SU-DHL-6 (cell line): ENCODE measurements around the gene LRRC56.

ENCODE experiments used
- H2AFZ ChIP-seq: fragments of 200-600 bp; sonication (generic); 2 replicates; pipeline ENCODE4 v1.6.1; 2014; ENCODE audit warnings: low read depth, mild to moderate bottlenecking, moderate library complexity, mixed read lengths, antibody characterized with exemption, low read length; ENCODE audit not compliant: severe bottlenecking
- H3F3A ChIP-seq: fragments of 200-600 bp; shearing (Covaris generic); 2 replicates; pipeline ENCODE4 v1.6.0; 2016; ENCODE audit warnings: antibody characterized with exemption, mild to moderate bottlenecking; ENCODE audit not compliant: insufficient read depth
- H3K27ac ChIP-seq: fragments of 200-600 bp; sonication (generic); 2 replicates; pipeline ENCODE4 v1.5.1; 2016; ENCODE audit warnings: low read depth, mild to moderate bottlenecking, low read length, moderate library complexity, mixed read lengths
- H3K27me3 ChIP-seq: fragments of 200-600 bp; sonication (generic), shearing (Covaris generic); 2 replicates; pipeline ENCODE4 v1.6.0; 2014; ENCODE audit warnings: mild to moderate bottlenecking, low read length
- H3K36me3 ChIP-seq: fragments of 200-600 bp; sonication (generic); 2 replicates; pipeline ENCODE4 v1.6.1; 2014; ENCODE audit warnings: mild to moderate bottlenecking, low read length, mixed read lengths
- H3K4me2 ChIP-seq: fragments of 300-600, 200-600 bp; shearing (Covaris generic), sonication (generic); 2 replicates; pipeline ENCODE4 v1.6.0; 2014; ENCODE audit warnings: low read length, low read depth, mild to moderate bottlenecking; ENCODE audit not compliant: poor library complexity, severe bottlenecking
- H3K4me3 ChIP-seq: fragments of 200-600 bp; sonication (generic); 2 replicates; pipeline ENCODE4 v1.5.1; 2014; ENCODE audit warnings: antibody characterized with exemption, low read length, mild to moderate bottlenecking, mixed read lengths; ENCODE audit not compliant: insufficient read depth, poor library complexity, severe bottlenecking
- H3K79me2 ChIP-seq: fragments of 200-600 bp; sonication (generic); 2 replicates; pipeline ENCODE4 v1.6.1; 2014; ENCODE audit warnings: mild to moderate bottlenecking, low read length, moderate library complexity; ENCODE audit not compliant: insufficient read depth
- H3K9ac ChIP-seq: fragments of 200-600 bp; sonication (generic); 2 replicates; pipeline ENCODE4 v1.7.0; 2014; ENCODE audit warnings: mild to moderate bottlenecking, low read length
- H3K9me2 ChIP-seq: fragments of 200-600 bp; sonication (generic); replicated peaks from 2 replicates; pipeline ENCODE4 v1.6.1; 2014; ENCODE audit warnings: low read length; ENCODE audit not compliant: insufficient read depth
- H3K9me3 ChIP-seq: fragments of 200-600 bp; sonication (generic); 2 replicates; pipeline ENCODE4 v1.6.1; 2014; ENCODE audit warnings: low read length, mixed read lengths; ENCODE audit not compliant: insufficient read depth
- H4K20me1 ChIP-seq: fragments of 200-600 bp; sonication (generic); 2 replicates; pipeline ENCODE4 v1.6.1; 2014; ENCODE audit warnings: low read depth, mild to moderate bottlenecking, antibody characterized with exemption, low read length, moderate library complexity, mixed read lengths
- CTCF ChIP-seq: fragments of 200-600 bp; sonication (generic); IDR thresholded peaks from one replicate; pipeline ENCODE4 v1.5.1; 2017; ENCODE audit warnings: antibody characterized with exemption, mild to moderate bottlenecking, low read length, moderate library complexity; ENCODE audit not compliant: insufficient read depth, poor library complexity, severe bottlenecking
- EZH2phosphoT487 ChIP-seq: fragments of 200-600 bp; sonication (generic), shearing (Covaris generic); conservative IDR thresholded peaks from 2 replicates; pipeline ENCODE4 v1.6.1; 2018; ENCODE audit warnings: mild to moderate bottlenecking, antibody characterized with exemption, low read length, moderate library complexity, mixed read lengths

The LRRC56 gene

GRCh38 chr11:587546-587945 is 50.2 kb downstream of the LRRC56 start:
- Histone ChIP-seq H3K27me3 (no peaks in the 10 kb centered on the region), H4K20me1 (no peaks in the 10 kb centered on the region), H3K9me2 (no peaks in the 10 kb centered on the region), H3K4me3 (no peak overlapping the region), H3K9me3 (no peaks in the 10 kb centered on the region), H3K4me2 (no peak overlapping the region), H3F3A (no peaks in the 10 kb centered on the region), H3K36me3 (peaks cover 12% of the 10 kb centered on the region; the same call in 1 of the 2 replicates), H3K27ac (no peak overlapping the region), H2AFZ (no peak overlapping the region), H3K79me2 (no peaks in the 10 kb centered on the region; the same call in 1 of the 2 replicates), H3K9ac (no peak overlapping the region)
- TF ChIP-seq EZH2phosphoT487 (no peak), CTCF (no peak)

GRCh38 chr11:587978-588380 is 50.7 kb downstream of the LRRC56 start:
- no peaks in the 10 kb centered on the region for H3K9me2 ChIP-seq
- H4K20me1 ChIP-seq: no peaks in the 10 kb centered on the region
- no peak overlapping the region for H3K27ac ChIP-seq
- no peak overlapping the region for H2AFZ ChIP-seq
- H3F3A ChIP-seq: no peaks in the 10 kb centered on the region
- H3K9ac ChIP-seq: no peak overlapping the region
- H3K27me3 ChIP-seq: no peaks in the 10 kb centered on the region
- H3K9me3 ChIP-seq: no peaks in the 10 kb centered on the region
- H3K4me2 ChIP-seq: no peak overlapping the region
- no peak overlapping the region for H3K4me3 ChIP-seq
- H3K36me3 ChIP-seq: peaks cover 12% of the 10 kb centered on the region; the same call in 1 of the 2 replicates
- TF ChIP-seq EZH2phosphoT487 (no peak), CTCF (no peak)
- no peaks in the 10 kb centered on the region; the same call in 1 of the 2 replicates for H3K79me2 ChIP-seq

- peaks cover 16% of the 10 kb centered on the region; the same call in 1 of the 2 replicates for H3K36me3 ChIP-seq
These were observed 52.5 kb downstream of the LRRC56 start for GRCh38 chr11:589798-590197.

More at GRCh38 chr11:589798-590197, 52.5 kb downstream of the LRRC56 start:
- H3K4me2 ChIP-seq: no peak overlapping the region
- H3K4me3 ChIP-seq: no peak overlapping the region
- H3K27me3 ChIP-seq: no peaks in the 10 kb centered on the region
- no peak overlapping the region for H2AFZ ChIP-seq
- no peak overlapping the region for H3K9ac ChIP-seq
- H3K9me2 ChIP-seq: no peaks in the 10 kb centered on the region
- no peaks in the 10 kb centered on the region for H3K9me3 ChIP-seq
- TF ChIP-seq CTCF (no peak), EZH2phosphoT487 (no peak)
- H3K79me2 ChIP-seq: no peaks in the 10 kb centered on the region
- no peak overlapping the region for H3K27ac ChIP-seq
- no peaks in the 10 kb centered on the region for H4K20me1 ChIP-seq
- no peaks in the 10 kb centered on the region for H3F3A ChIP-seq
